Activated CD8-positive, alpha-beta T cell treated with anti-CD3 and anti-CD28 coated beads for 36 hours (primary cell): ENCODE results near the gene PPP2R2C. TPM values are rescaled to one million over a fixed set of nuclear protein-coding genes. Genes with fewer than 3 reads are reported as not detected.

ENCODE experiments used
- ATAC-seq: fragments of 200-7000 bp; cut with Tn5 transposase; one replicate; pipeline ENCODE4 v1.10.0; 2021; ENCODE audit warnings: mild to moderate bottlenecking, moderate library complexity
- CTCF ChIA-PET: fragments of 350-600 bp; sonication (Branson Sonifier 250); formaldehyde crosslinking; loops from one replicate; lab custom pipeline; 2021; ENCODE audit warnings: antibody characterized with exemption; lab: Charles Lee
- POLR2A ChIA-PET: fragments of 350-600 bp; sonication (Branson Sonifier 250); formaldehyde crosslinking; loops from one replicate; lab custom pipeline; 2021; ENCODE audit warnings: antibody characterized with exemption; lab: Charles Lee
- DNase-seq: peaks from one replicate; pipeline ENCODE4 v3.0.0-alpha.2; 2020
- H3K27ac Mint-ChIP-seq: one replicate; pipeline ENCODE4 v1.8.0; 2021; ENCODE audit warnings: mild to moderate bottlenecking, mixed read lengths
- H3K27me3 Mint-ChIP-seq: one replicate; pipeline ENCODE4 v1.8.0; 2021; ENCODE audit warnings: mixed read lengths
- H3K36me3 Mint-ChIP-seq: one replicate; pipeline ENCODE4 v1.8.0; 2021; ENCODE audit warnings: low read depth, mixed read lengths
- H3K4me1 Mint-ChIP-seq: one replicate; pipeline ENCODE4 v1.8.0; 2021; ENCODE audit warnings: low read depth, mixed read lengths
- H3K4me3 Mint-ChIP-seq: one replicate; pipeline ENCODE4 v1.8.0; 2021; ENCODE audit warnings: mild to moderate bottlenecking, moderate library complexity, mixed read lengths
- H3K9me3 Mint-ChIP-seq: one replicate; pipeline ENCODE4 v1.8.0; 2021; ENCODE audit warnings: mixed read lengths
- CTCF ChIP-seq: fragments of 200-600 bp; IDR thresholded peaks from one replicate; pipeline ENCODE4 v1.8.0; 2022; ENCODE audit warnings: antibody characterized with exemption, mild to moderate bottlenecking
- intact Hi-C: fragments of 100-400 bp; cut with micrococcal nuclease; formaldehyde crosslinking; loops from one replicate; pipeline ENCODE4 v1.10.0; 2022
- total RNA-seq, 2 experiments: library from RNA; stranded (reverse); gene quantifications; one replicate each; pipeline ENCODE4 v1.2.3, GENCODE V29; 2021

The PPP2R2C gene
- total RNA-seq, 2 experiments from 2014 or later: not detected

GRCh38 chr4:6396696-6397236 lies 75.6 kb downstream of the PPP2R2C start:
- H3K4me1 Mint-ChIP-seq: no peaks in the 10 kb centered on the region
- peaks cover 13% of the 10 kb centered on the region for H3K27me3 Mint-ChIP-seq
- H3K36me3 Mint-ChIP-seq: no peaks in the 10 kb centered on the region
- no peak overlapping the region for H3K4me3 Mint-ChIP-seq
- TF ChIP-seq CTCF: no peak
- H3K9me3 Mint-ChIP-seq: no peaks in the 10 kb centered on the region
- no peak for DNase-seq
- ATAC-seq: no peak
- POLR2A ChIA-PET: no interaction called here
- H3K27ac Mint-ChIP-seq: no peak overlapping the region
- intact Hi-C loops: no loop called here
- CTCF ChIA-PET: no interaction called here

- Mint-ChIP-seq H3K27me3 (peaks cover 10% of the 10 kb centered on the region), H3K4me3 (no peak overlapping the region), H3K27ac (no peak overlapping the region), H3K4me1 (no peaks in the 10 kb centered on the region), H3K9me3 (no peaks in the 10 kb centered on the region), H3K36me3 (no peaks in the 10 kb centered on the region)
- POLR2A ChIA-PET: no interaction called here
- ATAC-seq (no peak), DNase-seq (no peak)
- no peak for TF ChIP-seq CTCF
- intact Hi-C loops: no loop called here
- CTCF ChIA-PET: no interaction called here
Observed at GRCh38 chr4:6395466-6396228, 76.8 kb downstream of the PPP2R2C start.

- no peaks in the 10 kb centered on the region for H3K4me1 Mint-ChIP-seq
- POLR2A ChIA-PET: no interaction called here
- H3K36me3 Mint-ChIP-seq: no peaks in the 10 kb centered on the region
- intact Hi-C loops: no loop called here
- CTCF ChIA-PET: no interaction called here
- no peaks in the 10 kb centered on the region for H3K9me3 Mint-ChIP-seq
- H3K27ac Mint-ChIP-seq: no peak overlapping the region
- peaks cover 7% of the 10 kb centered on the region for H3K27me3 Mint-ChIP-seq
- TF ChIP-seq CTCF: no peak
- no peak overlapping the region for H3K4me3 Mint-ChIP-seq
- ATAC-seq: no peak
- DNase-seq: no peak
Observed at GRCh38 chr4:6394671-6395081, 77.7 kb downstream of the PPP2R2C start.

- ChIA-PET POLR2A (no interaction called here), CTCF (no interaction called here)
- DNase-seq: no peak
- ATAC-seq: no peak
- H3K9me3 Mint-ChIP-seq: no peaks in the 10 kb centered on the region
- no peaks in the 10 kb centered on the region for H3K4me1 Mint-ChIP-seq
- intact Hi-C loops: no loop called here
- H3K27me3 Mint-ChIP-seq: peaks cover 7% of the 10 kb centered on the region
- no peak overlapping the region for H3K4me3 Mint-ChIP-seq
- no peaks in the 10 kb centered on the region for H3K36me3 Mint-ChIP-seq
- TF ChIP-seq CTCF: no peak
- H3K27ac Mint-ChIP-seq: no peak overlapping the region
Observed at GRCh38 chr4:6393544-6394475, 78.6 kb downstream of the PPP2R2C start.
